Suprapubic skin (tissue), 4 donors: ENCODE results near the gene JMJD8. TPM values are rescaled to one million over a fixed set of nuclear protein-coding genes. Genes with fewer than 3 reads are reported as not detected.

Experiments
- DNase-seq, 2 donors: peaks; one replicate each; pipeline ENCODE4 v3.0.0-alpha.2; 2019; ENCODE audit warnings: low spot score in 2 of 2
- H3K27ac ChIP-seq: fragments of 200-600 bp; sonication (generic); one replicate; pipeline ENCODE4 v1.5.1; 2019
- H3K27me3 ChIP-seq: fragments of 200-600 bp; sonication (generic); one replicate; pipeline ENCODE4 v1.5.1; 2019
- H3K36me3 ChIP-seq: fragments of 200-600 bp; sonication (generic); one replicate; pipeline ENCODE4 v1.5.1; 2019
- H3K4me1 ChIP-seq: fragments of 200-600 bp; sonication (generic); one replicate; pipeline ENCODE4 v1.5.1; 2019
- H3K4me3 ChIP-seq: fragments of 200-600 bp; sonication (generic); one replicate; pipeline ENCODE4 v1.5.1; 2019; ENCODE audit warnings: mild to moderate bottlenecking
- H3K9me3 ChIP-seq: fragments of 200-600 bp; sonication (generic); one replicate; pipeline ENCODE4 v1.5.1; 2019
- CTCF ChIP-seq, 2 donors: fragments of 200-600 bp in 1 of 2; fragments of 450-650 bp in 1 of 2; sonication (generic) in 1 of 2; IDR thresholded peaks; one replicate each; pipeline ENCODE4 v1.5.1; 2016 to 2019; ENCODE audit warnings: antibody characterized with exemption in 2 of 2, mild to moderate bottlenecking in 1 of 2, moderate library complexity in 1 of 2
- EP300 ChIP-seq: sonication (generic); formaldehyde crosslinking; IDR thresholded peaks from one replicate; pipeline ENCODE4 v1.6.1; 2017; ENCODE audit warnings: antibody characterized with exemption
- POLR2A ChIP-seq, 2 donors: fragments of 450-650 bp; IDR thresholded peaks; one replicate each; pipeline ENCODE4 v1.6.1; 2017; ENCODE audit warnings: antibody characterized with exemption in 2 of 2, mild to moderate bottlenecking in 2 of 2, moderate library complexity in 2 of 2
- POLR2AphosphoS5 ChIP-seq, 3 donors: sonication (generic); formaldehyde crosslinking; IDR thresholded peaks; one replicate each; pipeline ENCODE4 v1.6.1; 2017; ENCODE audit warnings: antibody characterized with exemption in 3 of 3
- WGBS: methylation state at CpG from one replicate; pipeline ENCODE4 v1.1.5; 2018; 5-methylcytosine and 5-hydroxymethylcytosine counted together
- total RNA-seq, 4 donors: library from RNA; depleted of rRNA; stranded (reverse); fragments of >200 nt; gene quantifications; one replicate each; pipeline ENCODE4 v1.1.0, GENCODE V29; 2016

The JMJD8 gene
- total RNA-seq, 4 donors from 2014 or later = 47.0 to 87.4 (median 60.5) TPM

- Histone ChIP-seq H3K9me3 (no peaks in the 10 kb centered on the region), H3K27ac (no peak overlapping the region), H3K4me1 (peaks cover 57% of the 10 kb centered on the region), H3K4me3 (no peak overlapping the region), H3K36me3 (no peaks in the 10 kb centered on the region), H3K27me3 (peaks cover 34% of the 10 kb centered on the region)
- WGBS = 78% methylated on average over 10 of the region's 29 CpGs
- no peak for TF ChIP-seq EP300
- TF ChIP-seq POLR2A (IDR thresholded peaks at IDR 0.05) = no peak
- no peak for TF ChIP-seq POLR2AphosphoS5 (IDR thresholded peaks at IDR 0.05)
- TF ChIP-seq CTCF (IDR thresholded peaks at IDR 0.05) = no peak
- no peak for DNase-seq
Observed at GRCh38 chr16:724188-725040, 40.3 kb upstream of the JMJD8 start.

DNA sequence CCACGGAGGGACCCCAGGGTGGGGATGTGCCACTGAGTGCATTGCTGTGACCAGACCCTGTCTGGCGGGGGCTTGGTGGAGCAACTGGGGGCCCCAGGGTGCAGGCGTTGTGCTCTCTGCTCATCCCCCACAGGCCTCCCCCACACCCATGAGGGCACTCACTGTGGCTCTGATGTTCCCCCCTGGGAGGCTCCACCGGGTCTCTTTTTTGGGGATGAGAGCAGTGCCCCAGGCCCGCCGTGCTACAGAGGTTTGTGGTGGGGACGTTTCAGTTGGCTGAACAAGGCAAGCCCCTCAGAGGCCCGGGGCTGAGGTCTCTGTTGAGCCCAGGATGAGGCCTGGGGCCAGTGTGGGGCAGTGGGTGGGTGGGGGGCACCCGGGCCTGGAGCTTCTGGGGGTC lies 39.6 kb upstream of the JMJD8 start:
- H3K4me3 ChIP-seq = no peak overlapping the region
- peaks cover 55% of the 10 kb centered on the region for H3K4me1 ChIP-seq
- no peaks in the 10 kb centered on the region for H3K9me3 ChIP-seq
- no peak for TF ChIP-seq CTCF (IDR thresholded peaks at IDR 0.05)
- TF ChIP-seq POLR2AphosphoS5 (IDR thresholded peaks at IDR 0.05) = no peak
- no peak for TF ChIP-seq POLR2A (IDR thresholded peaks at IDR 0.05)
- TF ChIP-seq EP300 = no peak
- H3K27me3 ChIP-seq = peaks cover 33% of the 10 kb centered on the region
- whole genome bisulfite sequencing = 93% methylated on average over 2 of the region's 9 CpGs
- H3K27ac ChIP-seq = no peak overlapping the region
- no peaks in the 10 kb centered on the region for H3K36me3 ChIP-seq
- DNase-seq = no peak

GRCh38 chr16:722835-723633 lies 38.9 kb upstream of the JMJD8 start:
- H3K4me1 ChIP-seq = peaks cover 48% of the 10 kb centered on the region
- peaks cover 29% of the 10 kb centered on the region for H3K27me3 ChIP-seq
- WGBS = 85% methylated on average over 8 of the region's 24 CpGs

GRCh38 chr16:721765-722540 lies 37.8 kb upstream of the JMJD8 start:
- no peak for DNase-seq
- no peaks in the 10 kb centered on the region for H3K36me3 ChIP-seq
- 30% methylated on average over 8 of the region's 51 CpGs for WGBS
- H3K9me3 ChIP-seq = no peaks in the 10 kb centered on the region
- H3K27me3 ChIP-seq = peaks cover 28% of the 10 kb centered on the region
- H3K4me3 ChIP-seq = peak overlapping the region; percentile 66
- peaks cover 37% of the 10 kb centered on the region for H3K4me1 ChIP-seq
- H3K27ac ChIP-seq = no peak overlapping the region
- TF ChIP-seq CTCF (IDR thresholded peaks at IDR 0.05) = no peak
- TF ChIP-seq POLR2A (IDR thresholded peaks at IDR 0.05) = no peak
- TF ChIP-seq EP300 = no peak
- no peak for TF ChIP-seq POLR2AphosphoS5 (IDR thresholded peaks at IDR 0.05)

More at GRCh38 chr16:722835-723633, 38.9 kb upstream of the JMJD8 start:
- H3K9me3 ChIP-seq = no peaks in the 10 kb centered on the region
- H3K36me3 ChIP-seq = no peaks in the 10 kb centered on the region
- DNase-seq = no peak
- H3K27ac ChIP-seq = no peak overlapping the region
- TF ChIP-seq EP300 (no peak), CTCF (IDR thresholded peaks at IDR 0.05) (no peak), POLR2A (IDR thresholded peaks at IDR 0.05) (no peak), POLR2AphosphoS5 (IDR thresholded peaks at IDR 0.05) (no peak)
- no peak overlapping the region for H3K4me3 ChIP-seq
